ENCODE measurements around the gene MESP1.
"Not testable (repeated sequence)": the region's sequence is repeated elsewhere in the genome, so short reads cannot be mapped to it uniquely, and the experiment has no call there.

MESP1 gene

DNA sequence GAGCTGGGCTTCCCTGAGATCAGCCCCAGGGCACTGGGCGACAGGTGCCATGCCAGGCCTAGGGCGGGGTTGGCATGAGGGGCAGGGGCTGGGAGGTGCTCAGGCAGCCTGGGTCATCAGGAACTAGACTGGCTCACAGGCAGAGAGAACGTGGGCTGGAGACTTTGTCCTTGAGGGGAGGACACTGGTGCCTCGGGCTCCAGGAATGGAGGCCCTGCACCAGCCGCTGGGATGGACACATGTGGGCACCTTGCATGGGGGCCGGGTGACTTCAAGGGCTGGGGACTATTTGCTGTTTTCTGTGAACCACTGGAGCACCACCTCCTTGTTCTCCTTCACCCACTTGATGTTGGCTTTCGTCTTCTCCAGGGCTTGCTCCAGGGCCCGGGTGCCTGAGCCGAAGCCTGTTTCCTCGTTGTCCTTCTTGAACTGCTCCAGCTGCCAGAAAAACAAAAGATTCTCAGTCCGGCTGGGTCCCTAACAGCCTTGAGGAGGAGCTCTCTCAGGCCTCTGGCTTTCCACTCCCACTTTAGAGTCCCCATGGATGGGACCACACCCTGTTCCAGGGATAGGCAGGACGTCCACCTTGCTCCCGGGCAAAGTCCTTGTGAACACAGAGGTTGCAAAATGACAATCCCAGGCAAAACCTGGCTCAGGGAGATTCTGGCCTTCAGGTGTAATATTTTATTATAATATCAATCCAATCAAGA is 34.2 kb upstream of the MESP1 start:
- no peak for DNase-seq
- TF ChIP-seq POLR2A (IDR thresholded peaks at IDR 0.05; ENCODE audit: low read length): no peak
- no peak for TF ChIP-seq GATA1 (IDR thresholded peaks at IDR 0.05; ENCODE audit: low read depth, low read length)

GRCh38 chr15:89784686-89784960 is 33.6 kb upstream of the MESP1 start:
- DNase-seq: no peak
- TF ChIP-seq GATA1 (IDR thresholded peaks at IDR 0.05; ENCODE audit: low read depth, low read length): no peak
- TF ChIP-seq POLR2A (IDR thresholded peaks at IDR 0.05; ENCODE audit: low read length): no peak

- DNase-seq: no peak
- TF ChIP-seq POLR2A (IDR thresholded peaks at IDR 0.05; ENCODE audit: low read length) (no peak), GATA1 (IDR thresholded peaks at IDR 0.05; ENCODE audit: low read depth, low read length) (no peak)
Measured at GRCh38 chr15:89783861-89784685, 33.0 kb upstream of the MESP1 start.

- TF ChIP-seq GATA1 (IDR thresholded peaks at IDR 0.05; ENCODE audit: low read depth, low read length) (no peak), POLR2A (IDR thresholded peaks at IDR 0.05; ENCODE audit: low read length) (no peak)
Measured at GRCh38 chr15:89783111-89783860, 32.2 kb upstream of the MESP1 start.

DNA sequence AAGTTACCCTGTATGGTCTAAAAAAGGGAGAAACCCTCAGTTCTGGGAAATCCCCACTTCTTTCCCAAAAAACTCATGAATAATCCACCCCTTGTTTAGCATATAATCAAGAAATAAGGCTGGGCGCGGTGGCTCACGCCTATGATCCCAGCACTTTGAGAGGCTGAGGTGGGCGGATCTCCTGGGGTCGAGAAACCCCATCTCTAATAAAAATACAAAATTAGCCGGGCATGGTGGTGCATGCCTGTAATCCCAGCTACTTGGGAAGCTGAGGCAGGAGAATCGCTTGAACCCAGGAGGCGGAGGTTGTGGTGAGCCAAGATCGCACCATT is 31.5 kb upstream of the MESP1 start:
- not testable (repeated sequence) for DNase-seq

More at GRCh38 chr15:89783111-89783860, 32.2 kb upstream of the MESP1 start:
- DNase-seq: peak; percentile 63 to 87

DNA sequence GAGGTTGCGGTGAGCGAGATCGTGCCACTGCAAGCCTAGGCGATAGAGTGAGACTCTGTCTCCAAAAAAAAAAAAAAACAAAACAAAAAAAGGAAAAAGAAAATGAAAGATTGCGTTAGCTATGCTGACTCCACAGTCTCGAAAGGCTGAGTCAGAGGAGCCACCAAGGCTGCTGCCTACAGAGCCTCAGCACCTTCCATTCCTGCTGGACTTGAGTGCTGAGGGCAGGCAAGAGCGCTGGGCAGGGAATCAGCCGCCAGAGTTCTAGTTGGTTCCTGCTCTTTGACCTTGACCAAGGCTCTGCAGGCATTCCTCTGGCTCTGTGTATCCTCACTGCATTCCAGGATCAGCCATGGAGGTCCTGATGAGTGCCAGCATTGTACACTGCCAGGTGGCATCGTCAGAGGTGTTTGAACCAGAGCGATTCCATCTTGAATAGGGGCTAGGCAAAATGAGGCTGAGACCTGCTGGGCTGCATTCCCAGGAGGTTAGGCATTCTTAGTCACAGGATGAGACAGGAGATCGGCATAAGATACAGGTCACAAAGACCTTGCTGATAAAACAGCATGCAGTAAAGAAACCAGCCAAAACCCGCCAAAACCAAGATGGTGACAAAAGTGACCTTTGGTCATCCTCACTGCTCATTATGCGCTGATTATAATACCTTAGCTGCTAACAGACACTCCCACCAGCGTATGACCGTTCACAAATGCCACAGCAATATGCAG is 31.0 kb upstream of the MESP1 start:
- peak in 1 of 2 experiments; percentile 14 for DNase-seq
- TF ChIP-seq POLR2A (IDR thresholded peaks at IDR 0.05; ENCODE audit: low read length) (no peak), GATA1 (IDR thresholded peaks at IDR 0.05; ENCODE audit: low read depth, low read length) (no peak)

DNA sequence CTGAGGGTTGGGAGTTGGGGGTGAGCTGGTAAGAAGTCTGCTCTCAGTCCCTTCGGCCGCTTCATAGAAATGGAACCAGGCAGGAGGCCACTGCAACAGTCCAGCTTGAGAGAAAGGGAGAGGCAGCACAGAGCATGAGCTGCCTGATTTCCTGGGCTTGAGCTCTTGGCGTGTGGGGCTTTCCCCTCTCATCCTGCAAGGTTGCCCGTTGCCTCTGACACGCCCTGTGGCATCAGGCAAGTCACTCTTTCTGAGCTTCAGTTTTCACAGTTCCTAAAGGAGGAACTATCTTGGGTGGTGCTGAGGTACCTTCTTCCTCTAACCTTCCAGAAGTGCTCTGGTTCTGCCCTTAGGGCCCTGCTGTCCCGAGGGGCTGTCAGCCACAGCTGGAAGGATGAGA is 30.0 kb upstream of the MESP1 start:
- no peak for DNase-seq
- TF ChIP-seq POLR2A (IDR thresholded peaks at IDR 0.05; ENCODE audit: low read length) (no peak), GATA1 (IDR thresholded peaks at IDR 0.05; ENCODE audit: low read depth, low read length) (no peak)

- DNase-seq: no peak
- TF ChIP-seq POLR2A (IDR thresholded peaks at IDR 0.05; ENCODE audit: low read length) (no peak), GATA1 (IDR thresholded peaks at IDR 0.05; ENCODE audit: low read depth, low read length) (no peak)
Measured at GRCh38 chr15:89780601-89781000, 29.6 kb upstream of the MESP1 start.

DNA sequence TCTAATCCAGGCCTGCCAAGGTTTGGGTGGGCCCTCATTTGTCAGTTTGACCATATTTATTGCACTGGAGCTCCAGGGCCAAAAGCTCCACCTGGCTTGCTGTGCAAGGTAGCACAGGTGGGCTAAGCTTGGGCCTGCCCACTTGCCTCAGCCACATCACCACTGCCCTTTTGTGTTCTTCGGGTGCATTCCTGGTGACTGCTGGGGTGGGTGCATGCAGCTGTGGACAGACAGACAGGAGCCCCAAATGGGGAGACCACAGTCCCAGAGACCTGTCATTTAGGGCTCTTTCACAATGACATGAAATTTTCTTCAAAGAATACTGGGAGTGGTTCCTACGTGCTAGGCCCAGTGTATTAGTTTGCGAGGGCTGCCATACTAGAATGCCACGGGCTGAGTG is 27.8 kb upstream of the MESP1 start:
- TF ChIP-seq GATA1 (IDR thresholded peaks at IDR 0.05; ENCODE audit: low read depth, low read length): no peak
- no peak for TF ChIP-seq POLR2A (IDR thresholded peaks at IDR 0.05; ENCODE audit: low read length)
- no peak for DNase-seq

DNA sequence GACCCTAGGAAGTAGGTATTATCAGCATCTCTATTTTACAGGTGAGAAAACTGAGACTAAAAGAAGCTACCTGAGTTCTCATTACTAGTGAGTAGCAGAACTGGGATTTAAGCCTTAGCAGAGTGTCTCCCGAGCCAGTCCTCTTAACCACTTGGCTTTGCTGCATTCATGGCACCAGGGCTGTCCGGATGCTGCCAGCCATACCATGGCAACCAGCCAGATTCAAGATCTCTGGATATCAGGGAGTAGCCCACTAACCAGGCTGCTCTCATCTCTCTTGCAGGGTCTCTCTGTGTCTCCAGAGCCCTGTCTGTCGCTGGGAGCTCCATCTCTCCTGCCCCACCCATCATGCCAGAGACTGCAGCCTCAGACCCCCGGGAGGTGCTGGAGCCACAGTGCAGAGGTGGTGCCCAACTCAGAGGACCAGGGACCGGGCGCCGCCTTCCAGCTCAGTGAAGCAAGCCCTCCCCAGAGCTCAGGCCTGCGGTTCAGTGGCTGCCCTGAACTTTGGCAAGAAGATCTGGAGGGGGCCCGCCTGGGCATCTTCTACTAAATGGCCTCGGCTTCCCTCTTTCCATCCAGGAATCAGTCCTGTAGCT is 26.8 kb upstream of the MESP1 start:
- TF ChIP-seq GATA1 (IDR thresholded peaks at IDR 0.05; ENCODE audit: low read depth, low read length) (no peak), POLR2A (IDR thresholded peaks at IDR 0.05; ENCODE audit: low read length) (no peak)

DNA sequence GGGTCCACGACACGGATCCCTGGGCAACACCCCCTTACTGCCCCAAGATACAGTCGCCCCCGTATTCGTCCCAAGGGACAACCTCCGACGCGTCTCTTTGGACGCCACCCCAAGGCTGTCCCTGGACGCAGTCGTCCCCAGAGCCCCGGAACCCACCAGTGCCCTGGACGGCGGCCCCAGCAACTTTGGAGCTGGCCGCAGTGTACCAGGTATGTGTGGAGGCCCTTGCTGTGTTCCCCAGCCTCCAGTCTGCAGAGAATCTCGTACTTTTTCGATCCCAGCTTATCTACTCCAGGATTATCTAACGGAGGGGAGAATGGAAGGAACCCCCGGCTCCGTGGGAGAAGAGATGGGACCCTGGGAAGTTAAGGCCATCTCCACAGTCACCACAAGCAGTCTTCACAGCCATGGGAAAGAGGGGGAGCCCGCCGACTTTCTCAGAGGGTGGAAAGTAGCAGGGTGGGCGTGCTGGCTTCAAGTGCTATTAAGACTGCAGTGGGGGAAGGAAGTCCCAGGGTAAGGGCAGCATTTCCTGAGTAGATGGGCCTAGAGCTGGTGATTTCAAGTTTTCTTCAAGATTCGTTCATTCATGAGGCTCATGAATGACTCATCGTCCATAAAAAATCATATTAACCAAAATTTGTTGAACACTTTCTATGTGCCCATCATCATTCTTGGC is 26.2 kb upstream of the MESP1 start:
- no peak for TF ChIP-seq POLR2A (IDR thresholded peaks at IDR 0.05; ENCODE audit: low read length)
- no peak for TF ChIP-seq GATA1 (IDR thresholded peaks at IDR 0.05; ENCODE audit: low read depth, low read length)
- DNase-seq: no peak

More for the DNA sequence above, 26.8 kb upstream of the MESP1 start:
- DNase-seq: no peak

DNA sequence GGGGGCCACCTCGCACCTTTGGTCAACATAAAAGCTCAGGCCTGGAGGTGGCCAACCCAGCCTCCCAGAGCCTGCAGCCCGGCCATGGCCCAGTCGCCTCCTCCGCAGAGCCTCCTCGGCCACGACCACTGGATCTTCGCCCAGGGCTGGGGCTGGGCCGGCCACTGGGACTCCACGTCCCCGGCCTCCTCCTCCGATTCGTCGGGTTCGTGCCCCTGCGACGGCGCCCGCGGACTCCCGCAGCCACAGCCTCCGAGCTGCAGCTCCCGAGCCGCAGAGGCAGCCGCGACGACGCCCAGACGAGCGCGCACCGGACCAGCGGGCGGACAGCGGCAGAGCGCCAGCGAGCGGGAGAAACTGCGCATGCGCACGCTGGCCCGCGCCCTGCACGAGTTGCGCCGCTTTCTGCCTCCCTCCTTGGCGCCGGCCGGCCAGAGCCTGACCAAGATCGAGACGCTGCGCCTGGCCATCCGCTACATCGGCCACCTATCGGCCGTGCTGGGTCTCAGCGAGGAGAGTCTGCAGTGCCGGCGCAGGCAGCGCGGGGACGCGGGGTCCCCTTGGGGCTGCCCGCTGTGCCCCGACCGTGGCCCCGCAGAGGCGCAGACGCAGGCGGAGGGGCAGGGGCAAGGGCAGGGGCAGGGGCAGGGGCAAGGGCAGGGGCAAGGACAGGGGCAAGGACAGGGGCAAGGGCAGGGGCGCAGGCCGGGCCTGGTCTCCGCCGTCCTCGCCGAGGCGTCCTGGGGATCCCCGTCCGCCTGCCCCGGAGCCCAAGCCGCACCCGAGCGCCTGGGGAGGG is 25.4 kb upstream of the MESP1 start, which contains the start of gene MESP2:
Gene MESP2 (plus strand): TSS at position 59 of the 799 bp plus-strand sequence. CDS start 26 bp downstream, at position 85.
- peak; percentile 89 to 91 for DNase-seq
- TF ChIP-seq GATA1 (IDR thresholded peaks at IDR 0.05; ENCODE audit: low read depth, low read length) (no peak), POLR2A (IDR thresholded peaks at IDR 0.05; ENCODE audit: low read length) (no peak)
